Thoracic aorta (tissue), 2 donors: ENCODE measurements around the gene SPAG16. TPM values are rescaled to one million over a fixed set of nuclear protein-coding genes. Genes with fewer than 3 reads are reported as not detected.

Experiments
- ATAC-seq: fragments of 150-250 bp; one replicate; pipeline ENCODE4 v1.8.0; 2017; ENCODE audit warnings: low read depth; ENCODE audit not compliant: insufficient number of reproducible peaks, low FRiP score
- DNase-seq: peaks from one replicate; pipeline ENCODE4 v3.0.0-alpha.2; 2020; ENCODE audit warnings: low spot score
- H3K27ac ChIP-seq, 2 donors: fragments of 200-600 bp; sonication (generic); 1 replicate in 1 of 2; 2 replicates in 1 of 2; pipeline ENCODE4 v1.5.1; 2016; ENCODE audit warnings: mild to moderate bottlenecking in 2 of 2, moderate library complexity in 2 of 2
- H3K27me3 ChIP-seq: fragments of 200-600 bp; sonication (generic); replicated peaks from 2 replicates; pipeline ENCODE4 v1.6.0; 2016; ENCODE audit warnings: mild to moderate bottlenecking; ENCODE audit not compliant: insufficient read depth
- H3K36me3 ChIP-seq: fragments of 200-600 bp; sonication (generic); one replicate; pipeline ENCODE4 v1.5.1; 2016
- H3K4me1 ChIP-seq, 2 donors: fragments of 200-600 bp; sonication (generic); 1 replicate in 1 of 2; 2 replicates in 1 of 2; pipeline versions ENCODE4 v1.5.1 to v1.6.0; 2016; ENCODE audit warnings: low read depth in 2 of 2, mild to moderate bottlenecking in 1 of 2; ENCODE audit not compliant: control insufficient read depth in 1 of 2
- H3K4me3 ChIP-seq: fragments of 200-600 bp; sonication (generic); 2 replicates; pipeline ENCODE4 v1.5.1; 2016; ENCODE audit warnings: mild to moderate bottlenecking
- H3K9me3 ChIP-seq: fragments of 200-600 bp; sonication (generic); 2 replicates; pipeline ENCODE4 v1.5.1; 2016
- CTCF ChIP-seq: fragments of 200-600 bp; sonication (generic); IDR thresholded peaks from one replicate; pipeline ENCODE4 v1.5.1; 2019; ENCODE audit warnings: antibody characterized with exemption
- total RNA-seq, 2 donors: library from RNA; depleted of rRNA; stranded (reverse); fragments of >200 nt; gene quantifications; one replicate each; pipeline versions ENCODE4 v1.1.0 to v1.2.3, GENCODE V29; 2016

SPAG16 gene
- 10 to 100 TPM in 1 of 2 donors, 1 to 10 TPM in 1; 7.4 to 26.3 TPM for total RNA-seq

GRCh38 chr2:213284105-213285090 lies at the start of gene SPAG16:
Gene SPAG16, plus strand, starts transcription at chr2:213284464.
- H3K36me3 ChIP-seq, result no peaks in the 10 kb centered on the region
- H3K4me3 ChIP-seq, result peak within 1 kb of the TSS; percentile 95
- DNase-seq (peak; percentile 88), ATAC-seq (peak; percentile 87)
- no peak for TF ChIP-seq CTCF
- peaks cover 7 to 40% of the 10 kb centered on the region in 2 donors for H3K4me1 ChIP-seq
- H3K27ac ChIP-seq, result peak within 1 kb of the TSS; percentile 54 to 65
- H3K9me3 ChIP-seq, result no peaks in the 10 kb centered on the region
- H3K27me3 ChIP-seq, result no peaks in the 10 kb centered on the region

GRCh38 chr2:213234641-213235040 lies 49.6 kb upstream of the SPAG16 start:
- H3K27me3 ChIP-seq, result no peaks in the 10 kb centered on the region
- no peaks in the 10 kb centered on the region for H3K36me3 ChIP-seq
- no peaks in the 10 kb centered on the region for H3K9me3 ChIP-seq
- H3K4me3 ChIP-seq, result no peak overlapping the region
- TF ChIP-seq CTCF, result no peak
- peaks cover 13 to 31% of the 10 kb centered on the region in 2 donors for H3K4me1 ChIP-seq
- no peak overlapping the region for H3K27ac ChIP-seq
- ATAC-seq, result no peak
- no peak for DNase-seq

GRCh38 chr2:213235741-213236140 lies 48.5 kb upstream of the SPAG16 start:
- H3K36me3 ChIP-seq, result no peaks in the 10 kb centered on the region
- ATAC-seq (no peak), DNase-seq (no peak)
- no peaks in the 10 kb centered on the region for H3K9me3 ChIP-seq
- H3K4me3 ChIP-seq, result no peak overlapping the region
- H3K4me1 ChIP-seq, result peaks cover 15 to 38% of the 10 kb centered on the region in 2 donors
- H3K27ac ChIP-seq, result no peak overlapping the region
- no peak for TF ChIP-seq CTCF
- no peaks in the 10 kb centered on the region for H3K27me3 ChIP-seq

- Histone ChIP-seq H3K36me3 (no peaks in the 10 kb centered on the region), H3K27ac (no peak overlapping the region), H3K9me3 (no peaks in the 10 kb centered on the region), H3K4me3 (no peak overlapping the region), H3K27me3 (no peaks in the 10 kb centered on the region), H3K4me1 (peaks cover 15 to 43% of the 10 kb centered on the region in 2 donors)
- no peak for TF ChIP-seq CTCF
- no peak for DNase-seq
- ATAC-seq, result no peak
These were observed 47.0 kb upstream of the SPAG16 start for GRCh38 chr2:213237251-213237650.

GRCh38 chr2:213237787-213238186 lies 46.5 kb upstream of the SPAG16 start:
- no peak overlapping the region for H3K4me3 ChIP-seq
- H3K9me3 ChIP-seq, result no peaks in the 10 kb centered on the region
- H3K27me3 ChIP-seq, result no peaks in the 10 kb centered on the region
- ATAC-seq, result no peak
- DNase-seq, result no peak
- no peaks in the 10 kb centered on the region for H3K36me3 ChIP-seq
- TF ChIP-seq CTCF, result no peak
- H3K4me1 ChIP-seq, result peaks cover 15 to 40% of the 10 kb centered on the region in 2 donors
- peak overlapping the region in 1 of 2 donors; percentile 10 for H3K27ac ChIP-seq
